GM03348 (cell line): ENCODE measurements around the gene WBP2.
"Not testable (repeated sequence)": the region's sequence is repeated elsewhere in the genome, so short reads cannot be mapped to it uniquely, and the experiment has no call there.

Experiments
- DNase-seq: peaks from one replicate; pipeline ENCODE4 v3.0.0; 2012; ENCODE audit warnings: low spot score

Gene WBP2

GRCh38 chr17:75813081-75814020 is 41.8 kb downstream of the WBP2 start:
- no peak for DNase-seq

- DNase-seq, result no peak
Measured at GRCh38 chr17:75812096-75813013, 42.8 kb downstream of the WBP2 start.

GRCh38 chr17:75811174-75811573 is 44.0 kb downstream of the WBP2 start:
- no peak for DNase-seq

GRCh38 chr17:75810756-75811155 is 44.4 kb downstream of the WBP2 start:
- not testable (repeated sequence) for DNase-seq

GRCh38 chr17:75810216-75810615 is 44.9 kb downstream of the WBP2 start:
- no peak for DNase-seq

GRCh38 chr17:75809631-75810111 is 45.5 kb downstream of the WBP2 start:
- DNase-seq, result no peak

GRCh38 chr17:75808905-75809621 is 46.1 kb downstream of the WBP2 start:
- DNase-seq, result peak; percentile 72

- no peak for DNase-seq
Measured at GRCh38 chr17:75808549-75808904, 46.6 kb downstream of the WBP2 start.

- DNase-seq, result no peak
Measured at GRCh38 chr17:75807861-75808260, 47.3 kb downstream of the WBP2 start.

- DNase-seq, result no peak
Measured at GRCh38 chr17:75806822-75807500, 48.2 kb downstream of the WBP2 start.

GRCh38 chr17:75803883-75804282 is 51.3 kb downstream of the WBP2 start:
- no peak for DNase-seq

- DNase-seq, result no peak
Measured at GRCh38 chr17:75799402-75799801, 55.7 kb downstream of the WBP2 start.

- no peak for DNase-seq
Measured at GRCh38 chr17:75795820-75796607, 59.1 kb downstream of the WBP2 start.
